LNCAP (cell line): ENCODE data around the gene OTULINL.

ENCODE experiments used
- CTCF ChIP-seq: fragments of 450-650 bp; IDR thresholded peaks from 2 replicates; pipeline ENCODE4 v1.5.1; 2017; ENCODE audit warnings: mild to moderate bottlenecking

OTULINL gene

GRCh38 chr5:14577971-14578370, 3.6 kb upstream of the OTULINL start:
- no peak for TF ChIP-seq CTCF

GRCh38 chr5:14579246-14579645, 2.3 kb upstream of the OTULINL start:
- TF ChIP-seq CTCF, result no peak

GRCh38 chr5:14579731-14580397, 1.7 kb upstream of the OTULINL start:
- TF ChIP-seq CTCF, result no peak

GRCh38 chr5:14580398-14581034, 1.1 kb upstream of the OTULINL start:
- no peak for TF ChIP-seq CTCF

GRCh38 chr5:14581891-14582796, 552 bp downstream of the OTULINL start:
- peak; percentile 18; the same call in 1 of the 2 replicates for TF ChIP-seq CTCF

GRCh38 chr5:14582797-14583137, 1.2 kb downstream of the OTULINL start:
- no peak for TF ChIP-seq CTCF

- TF ChIP-seq CTCF, result no peak
Observed at GRCh38 chr5:14584848-14585247, 3.3 kb downstream of the OTULINL start.
